Astrocyte of the cerebellum (primary cell): ENCODE results near the gene NYNRIN.

Experiments used
- DNase-seq: peaks from one replicate; pipeline ENCODE4 v3.0.0-alpha.2; 2011; ENCODE audit warnings: low read depth
- H3K4me3 ChIP-seq: 2 replicates; pipeline ENCODE4 v1.5.1; 2011; ENCODE audit warnings: mild to moderate bottlenecking, low read depth, low read length, moderate library complexity
- in situ Hi-C: cut with HindIII; loops from 2 replicates; pipeline ENCODE4 v1.10.0; 2017; ENCODE audit warnings: low sequenced_read_pairs
- TF ChIP-seq, protein P1 (sequence below): IDR thresholded peaks from 2 replicates; pipeline ENCODE4 v1.5.1; 2012; ENCODE audit warnings: low read length, low read depth, moderate library complexity, mild to moderate bottlenecking; ENCODE audit errors: missing control alignments

Gene NYNRIN

DNA sequence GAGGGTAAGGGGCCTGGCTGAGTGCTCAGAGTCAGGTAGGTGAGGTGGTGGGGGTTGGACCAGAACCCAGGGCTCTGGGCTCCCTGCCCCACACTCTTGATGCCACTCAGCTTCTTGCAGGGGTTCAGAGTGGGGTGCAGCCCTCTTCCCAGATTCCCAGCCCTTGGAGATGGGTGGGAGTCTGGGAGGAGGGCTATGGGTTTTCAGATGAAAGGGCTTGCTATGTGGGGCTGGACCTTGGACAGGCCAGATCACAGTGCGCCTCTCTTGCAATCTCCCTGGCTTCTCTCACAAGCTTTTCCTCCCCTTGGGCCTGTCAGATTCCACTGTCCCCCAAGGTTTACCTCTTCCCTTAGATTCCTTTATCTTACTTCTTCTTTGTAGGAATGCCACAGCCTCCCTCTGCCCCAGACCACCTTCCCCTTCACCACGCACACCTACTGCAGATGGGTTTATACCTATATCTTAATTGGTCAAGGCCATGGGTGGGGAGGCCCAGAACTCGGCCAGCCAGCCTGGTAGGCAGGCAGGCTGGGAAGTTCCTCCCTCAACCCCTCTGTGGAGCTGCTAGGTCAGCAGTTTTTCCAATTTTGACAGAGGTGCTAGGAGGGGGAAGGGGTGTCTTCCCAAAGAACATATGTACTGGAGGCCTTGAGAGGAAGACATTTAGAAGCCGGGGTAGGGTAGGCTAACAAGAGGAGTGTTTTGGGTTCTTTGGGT, 1.4 kb downstream of the NYNRIN start:
- H3K4me3 ChIP-seq, result peak overlapping the region; percentile 57
- TF ChIP-seq, protein P1, sequence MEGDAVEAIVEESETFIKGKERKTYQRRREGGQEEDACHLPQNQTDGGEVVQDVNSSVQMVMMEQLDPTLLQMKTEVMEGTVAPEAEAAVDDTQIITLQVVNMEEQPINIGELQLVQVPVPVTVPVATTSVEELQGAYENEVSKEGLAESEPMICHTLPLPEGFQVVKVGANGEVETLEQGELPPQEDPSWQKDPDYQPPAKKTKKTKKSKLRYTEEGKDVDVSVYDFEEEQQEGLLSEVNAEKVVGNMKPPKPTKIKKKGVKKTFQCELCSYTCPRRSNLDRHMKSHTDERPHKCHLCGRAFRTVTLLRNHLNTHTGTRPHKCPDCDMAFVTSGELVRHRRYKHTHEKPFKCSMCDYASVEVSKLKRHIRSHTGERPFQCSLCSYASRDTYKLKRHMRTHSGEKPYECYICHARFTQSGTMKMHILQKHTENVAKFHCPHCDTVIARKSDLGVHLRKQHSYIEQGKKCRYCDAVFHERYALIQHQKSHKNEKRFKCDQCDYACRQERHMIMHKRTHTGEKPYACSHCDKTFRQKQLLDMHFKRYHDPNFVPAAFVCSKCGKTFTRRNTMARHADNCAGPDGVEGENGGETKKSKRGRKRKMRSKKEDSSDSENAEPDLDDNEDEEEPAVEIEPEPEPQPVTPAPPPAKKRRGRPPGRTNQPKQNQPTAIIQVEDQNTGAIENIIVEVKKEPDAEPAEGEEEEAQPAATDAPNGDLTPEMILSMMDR, result no peak
- no peak for DNase-seq
- in situ Hi-C loops, result no loop called here

DNA sequence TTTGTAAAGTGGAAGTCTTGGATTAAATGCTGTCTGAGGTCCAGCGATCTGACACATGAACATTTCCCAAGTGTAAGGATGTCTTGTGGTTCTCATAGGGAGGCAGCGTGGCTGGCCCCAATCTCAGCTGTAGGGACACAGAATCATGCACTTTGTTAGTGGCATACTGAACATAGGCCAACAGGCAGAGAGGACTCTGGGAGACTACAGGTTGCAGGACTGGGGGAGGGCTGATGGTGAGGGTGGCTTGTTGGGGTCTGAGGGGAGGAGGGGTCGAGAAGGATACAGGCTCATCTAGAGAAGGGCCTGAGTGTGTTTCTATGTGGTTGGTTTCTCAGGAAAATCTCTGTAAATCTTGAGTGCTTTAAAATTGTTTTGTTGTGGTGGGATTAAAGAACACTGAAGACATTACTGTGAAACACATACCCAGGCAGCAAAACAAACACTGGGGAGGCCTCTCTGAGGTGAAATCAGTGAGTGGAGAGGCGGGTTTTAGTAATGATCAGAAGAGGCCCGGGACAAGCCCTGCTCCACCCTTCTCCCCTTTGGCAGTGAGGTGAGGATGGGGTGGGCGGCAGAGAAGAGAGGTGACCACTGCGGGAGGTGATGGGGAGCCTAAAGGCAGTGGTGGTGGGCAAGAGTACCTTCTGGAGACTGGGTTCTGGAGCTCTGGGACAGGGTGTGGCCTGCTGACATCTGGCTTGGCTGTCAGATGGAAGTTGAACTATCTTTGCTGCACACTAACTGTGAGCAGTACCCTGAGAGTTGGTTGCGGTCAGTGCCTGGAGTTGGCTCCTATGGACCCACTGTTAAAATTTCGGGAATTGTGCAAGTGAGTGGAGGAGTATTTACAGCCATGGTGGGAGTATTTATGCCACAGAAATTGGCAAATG, 3.3 kb downstream of the NYNRIN start:
- TF ChIP-seq, protein P1, result no peak
- in situ Hi-C loops, result no loop called here

DNA sequence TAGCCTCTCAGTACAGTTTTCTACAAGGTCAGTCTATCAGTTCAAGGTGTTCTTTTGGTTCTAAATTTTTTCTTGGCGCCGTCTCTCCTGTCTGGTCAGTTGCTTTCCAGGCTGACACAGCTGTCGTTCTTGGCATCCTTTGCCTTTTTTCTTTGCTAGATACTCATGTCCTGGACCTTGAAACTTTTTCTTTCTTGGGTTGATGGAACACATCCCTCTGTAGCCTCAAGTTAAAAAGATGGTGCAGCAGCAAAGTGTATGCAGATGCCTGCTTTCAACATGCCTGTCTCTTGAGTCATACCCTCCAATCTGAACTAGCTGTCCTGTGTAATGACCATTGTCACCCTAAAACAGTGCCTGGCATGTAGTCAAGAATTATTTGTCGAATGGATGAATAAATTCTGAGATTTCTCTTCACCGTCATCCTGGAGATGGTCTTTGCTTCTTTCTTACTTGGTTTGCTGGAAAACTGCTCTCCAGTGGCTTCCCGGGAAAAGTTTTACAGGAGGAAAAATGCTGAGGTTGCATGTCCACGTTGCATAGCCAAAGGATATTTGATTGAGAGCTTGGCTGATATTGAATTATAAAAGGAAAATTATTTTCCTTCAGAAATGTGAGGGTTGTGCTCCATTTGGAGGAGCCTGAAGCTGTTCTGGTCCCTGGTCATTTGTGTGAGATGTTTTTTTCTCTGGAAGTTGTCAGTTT, 4.6 kb downstream of the NYNRIN start:
- TF ChIP-seq, protein P1, result no peak
- no peak overlapping the region for H3K4me3 ChIP-seq
- DNase-seq, result no peak
- in situ Hi-C loops, result no loop called here

More for the DNA sequence above, 3.3 kb downstream of the NYNRIN start:
- H3K4me3 ChIP-seq, result no peak overlapping the region
- no peak for DNase-seq

DNA sequence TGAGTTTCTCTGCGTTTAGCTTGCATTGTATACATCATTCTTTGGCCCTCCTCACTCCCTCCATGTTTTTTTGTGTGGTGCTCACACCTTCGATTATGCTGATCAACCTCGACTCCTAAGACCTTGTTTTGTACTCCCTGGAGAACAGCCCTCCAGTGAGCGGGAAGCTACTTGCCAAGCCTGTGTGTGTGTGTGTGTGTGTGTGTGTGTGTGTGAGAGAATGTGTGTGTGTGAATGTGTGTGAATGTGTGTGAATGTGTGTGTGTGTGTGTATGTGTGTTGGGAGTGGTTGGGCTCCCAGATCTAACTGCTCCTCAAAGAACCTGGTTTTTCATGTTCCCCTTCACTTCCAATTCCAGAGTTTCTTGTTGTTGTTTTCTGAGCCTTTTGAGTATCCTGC, 6.0 kb downstream of the NYNRIN start:
- TF ChIP-seq, protein P1, result no peak
- no peak for DNase-seq
- in situ Hi-C loops, result no loop called here
- no peak overlapping the region for H3K4me3 ChIP-seq

DNA sequence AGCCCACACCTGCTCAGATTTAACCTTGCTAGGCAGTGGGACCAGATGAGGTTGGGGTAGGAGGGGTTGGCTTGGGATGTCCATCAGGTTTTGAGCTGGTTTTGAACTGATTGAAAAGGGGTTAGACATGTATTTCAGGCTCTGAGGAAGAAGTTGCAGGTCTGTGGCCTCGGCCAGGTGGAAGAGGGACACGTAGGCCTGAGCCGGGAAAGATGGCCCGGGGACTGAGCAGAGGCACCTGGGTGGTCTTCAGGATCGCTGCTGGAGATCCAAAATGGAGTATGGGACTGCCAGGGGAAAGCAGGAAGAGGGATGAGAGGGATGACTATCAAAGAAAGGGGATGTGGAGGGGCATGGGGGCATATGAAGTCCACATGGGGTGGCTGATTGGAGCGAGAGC, 7.6 kb downstream of the NYNRIN start:
- no peak for DNase-seq
- TF ChIP-seq, protein P1, result no peak
- in situ Hi-C loops, result no loop called here
- H3K4me3 ChIP-seq, result no peak overlapping the region

DNA sequence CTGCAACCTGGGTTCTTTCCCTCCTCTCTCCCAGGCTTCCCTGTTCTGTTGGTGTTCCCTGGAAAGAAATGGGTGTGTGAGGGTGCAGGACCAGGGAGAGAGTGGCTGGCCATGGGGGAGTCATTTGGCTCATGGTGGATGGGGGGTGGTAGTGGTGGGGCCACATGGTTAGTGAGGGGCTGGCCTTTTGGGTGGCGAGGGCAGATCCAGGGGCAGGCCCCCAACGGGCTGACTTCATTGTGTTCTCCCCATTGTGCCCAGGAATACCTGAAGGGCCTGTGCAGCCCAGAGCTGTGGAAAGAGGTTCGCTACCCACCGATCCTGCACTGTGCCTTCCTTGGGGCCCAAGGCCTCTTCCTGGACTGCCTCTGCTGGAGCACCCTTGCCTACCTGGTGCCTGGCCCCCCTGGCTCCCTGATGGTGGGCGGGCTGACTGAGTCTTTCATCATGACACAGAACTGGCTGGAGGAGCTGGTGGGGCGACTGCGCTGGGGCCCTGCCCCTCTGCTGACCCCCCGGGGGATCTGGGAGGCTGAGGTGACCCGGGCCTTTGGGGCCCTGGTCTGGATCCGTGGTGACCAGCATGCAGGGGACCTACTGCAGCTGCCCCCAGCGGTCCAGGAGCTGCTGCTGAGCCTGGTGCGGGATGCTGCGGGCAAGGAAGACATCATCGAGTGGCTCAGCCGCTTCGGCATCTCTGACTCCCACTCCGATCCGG, 9.0 kb downstream of the NYNRIN start:
- in situ Hi-C loops, result no loop called here
- TF ChIP-seq, protein P1, result no peak
- no peak for DNase-seq
- no peak overlapping the region for H3K4me3 ChIP-seq
